Neural progenitor cell (in vitro differentiated cells): ENCODE measurements around the gene UBE2R2. TPM values are rescaled to one million over a fixed set of nuclear protein-coding genes. Genes with fewer than 3 reads are reported as not detected.
A peak's percentile ranks its signal among the peaks of the same experiment; 100 is the strongest.
"Not testable (repeated sequence)": the region's sequence is repeated elsewhere in the genome, so short reads cannot be mapped to it uniquely, and the experiment has no call there.

Experiments
- DNase-seq: peaks from one replicate; pipeline ENCODE4 v3.0.0-alpha.2; 2016; ENCODE audit warnings: low spot score
- H2AFZ ChIP-seq: fragments of 200-600 bp; sonication (generic); replicated peaks from 2 replicates; pipeline ENCODE4 v1.6.1; 2016; ENCODE audit warnings: antibody characterized with exemption
- H3F3A ChIP-seq: fragments of 200-600 bp; sonication (generic); 2 replicates; pipeline ENCODE4 v1.6.1; 2016; ENCODE audit warnings: antibody characterized with exemption, low read depth
- H3K27ac ChIP-seq: fragments of 200-600 bp; sonication (generic); 2 replicates; pipeline ENCODE4 v1.5.1; 2016; ENCODE audit warnings: mild to moderate bottlenecking
- H3K27me3 ChIP-seq: fragments of 200-600 bp; sonication (generic); 2 replicates; pipeline ENCODE4 v1.6.1; 2016; ENCODE audit warnings: mild to moderate bottlenecking, moderate library complexity
- H3K36me3 ChIP-seq: fragments of 200-600 bp; sonication (generic); 2 replicates; pipeline ENCODE4 v1.5.1; 2016
- H3K4me1 ChIP-seq: fragments of 200-600 bp; sonication (generic); 2 replicates; pipeline ENCODE4 v1.6.1; 2016; ENCODE audit warnings: mixed run types
- H3K4me2 ChIP-seq: fragments of 200-600 bp; sonication (generic); 2 replicates; pipeline ENCODE4 v1.6.1; 2016
- H3K4me3 ChIP-seq: fragments of 200-600 bp; sonication (generic); 2 replicates; pipeline ENCODE4 v1.5.1; 2016
- H3K79me2 ChIP-seq: fragments of 200-600 bp; sonication (generic); 2 replicates; pipeline ENCODE4 v1.6.1; 2016; ENCODE audit warnings: low read depth
- H3K9ac ChIP-seq: fragments of 200-600 bp; sonication (generic); 2 replicates; pipeline ENCODE4 v1.6.1; 2016
- H3K9me3 ChIP-seq: fragments of 200-600 bp; sonication (generic); 2 replicates; pipeline ENCODE4 v1.5.1; 2016; ENCODE audit warnings: low read depth
- H4K20me1 ChIP-seq: fragments of 200-600 bp; sonication (generic); 2 replicates; pipeline ENCODE4 v1.6.1; 2016; ENCODE audit warnings: low read depth
- H3K27ac Mint-ChIP-seq: 3 replicates; pipeline ENCODE4 v1.8.0; 2021; ENCODE audit warnings: mixed read lengths
- H3K27me3 Mint-ChIP-seq: 2 replicates; pipeline ENCODE4 v1.8.0; 2022; ENCODE audit warnings: low read depth, mild to moderate bottlenecking, inconsistent platforms, moderate library complexity, mixed read lengths; ENCODE audit not compliant: insufficient read depth
- H3K36me3 Mint-ChIP-seq: 3 replicates; pipeline ENCODE4 v1.8.0; 2021; ENCODE audit warnings: mixed read lengths
- H3K4me1 Mint-ChIP-seq: 3 replicates; pipeline ENCODE4 v1.8.0; 2021; ENCODE audit warnings: mixed read lengths
- H3K4me3 Mint-ChIP-seq: 3 replicates; pipeline ENCODE4 v1.8.0; 2021; ENCODE audit warnings: mild to moderate bottlenecking, moderate library complexity, mixed read lengths
- H3K9me3 Mint-ChIP-seq: 3 replicates; pipeline ENCODE4 v1.8.0; 2020; ENCODE audit warnings: mixed read lengths
- CTCF ChIP-seq: fragments of 200-600 bp; sonication (generic); IDR thresholded peaks from 2 replicates; pipeline ENCODE4 v1.5.1; 2017; ENCODE audit warnings: antibody characterized with exemption, mild to moderate bottlenecking
- EZH2 ChIP-seq: fragments of 200-600 bp; sonication (generic); IDR thresholded peaks from 2 replicates; pipeline ENCODE4 v1.6.1; 2017; ENCODE audit warnings: antibody characterized with exemption, mild to moderate bottlenecking, moderate library complexity
- EZH2phosphoT487 ChIP-seq: fragments of 200-600 bp; sonication (generic); IDR thresholded peaks from 2 replicates; pipeline ENCODE4 v1.6.1; 2017; ENCODE audit warnings: antibody characterized with exemption
- total RNA-seq: library from RNA; depleted of rRNA; stranded (reverse); fragments of >200 nt; gene quantifications from 2 replicates; pipeline ENCODE4 v1.2.3, GENCODE V29; 2015; ENCODE audit warnings: low replicate concordance

Gene UBE2R2
- total RNA-seq, 1 donor from 2014 or later = 68.3 TPM

- Mint-ChIP-seq H3K9me3 (peaks cover 2% of the 10 kb centered on the region), H3K27me3 (peaks cover 2% of the 10 kb centered on the region), H3K36me3 (peaks cover 11% of the 10 kb centered on the region), H3K27ac (no peak overlapping the region), H3K4me3 (no peak overlapping the region), H3K4me1 (peaks cover 4% of the 10 kb centered on the region)
- Histone ChIP-seq H3K27ac (no peak overlapping the region), H3K9ac (no peak overlapping the region), H3K79me2 (peaks cover 100% of the 10 kb centered on the region), H4K20me1 (peaks cover 81% of the 10 kb centered on the region), H3K4me3 (no peak overlapping the region), H3K9me3 (no peaks in the 10 kb centered on the region), H3K4me1 (no peaks in the 10 kb centered on the region), H2AFZ (no peak overlapping the region), H3K27me3 (no peaks in the 10 kb centered on the region), H3K4me2 (no peak overlapping the region), H3F3A (no peaks in the 10 kb centered on the region), H3K36me3 (no peaks in the 10 kb centered on the region)
- DNase-seq = no peak
- TF ChIP-seq EZH2phosphoT487 (no peak), CTCF (no peak), EZH2 (no peak)
Observed at GRCh38 chr9:33843312-33843961, 26.5 kb downstream of the UBE2R2 start.

GRCh38 chr9:33846231-33846630, 29.3 kb downstream of the UBE2R2 start:
- TF ChIP-seq EZH2phosphoT487 (no peak), CTCF (no peak), EZH2 (no peak)

GRCh38 chr9:33847894-33848205, 30.9 kb downstream of the UBE2R2 start:
- H3K9me3 ChIP-seq, H3K4me1 Mint-ChIP-seq, H3K27me3 ChIP-seq, H3K4me1 ChIP-seq, H3K27me3 Mint-ChIP-seq, H3K9ac ChIP-seq, H3K9me3 Mint-ChIP-seq, H3K36me3 Mint-ChIP-seq, H3K4me3 ChIP-seq, H2AFZ ChIP-seq, H3K4me2 ChIP-seq, H3K36me3 ChIP-seq, H3K4me3 Mint-ChIP-seq, DNase-seq, H3K27ac ChIP-seq, H3K27ac Mint-ChIP-seq: not testable (repeated sequence)
- H3F3A ChIP-seq = peaks cover 12% of the 10 kb centered on the region
- peaks cover 100% of the 10 kb centered on the region for H3K79me2 ChIP-seq
- H4K20me1 ChIP-seq = peaks cover 81% of the 10 kb centered on the region

More at GRCh38 chr9:33846231-33846630, 29.3 kb downstream of the UBE2R2 start:
- Mint-ChIP-seq H3K36me3 (peaks cover 9% of the 10 kb centered on the region), H3K4me3 (no peak overlapping the region), H3K27me3 (peaks cover 2% of the 10 kb centered on the region), H3K9me3 (peaks cover 2% of the 10 kb centered on the region), H3K4me1 (peaks cover 6% of the 10 kb centered on the region), H3K27ac (no peak overlapping the region)
- Histone ChIP-seq H3K9me3 (no peaks in the 10 kb centered on the region), H3K27me3 (no peaks in the 10 kb centered on the region), H2AFZ (no peak overlapping the region), H3K36me3 (no peaks in the 10 kb centered on the region), H3K4me2 (no peak overlapping the region), H3K9ac (no peak overlapping the region), H3K4me1 (no peaks in the 10 kb centered on the region), H3K27ac (no peak overlapping the region), H3K79me2 (peaks cover 100% of the 10 kb centered on the region), H3K4me3 (no peak overlapping the region), H3F3A (peaks cover 12% of the 10 kb centered on the region), H4K20me1 (peaks cover 81% of the 10 kb centered on the region)
- no peak for DNase-seq

GRCh38 chr9:33850267-33850629, 33.3 kb downstream of the UBE2R2 start:
- DNase-seq = no peak
- H3K9me3 Mint-ChIP-seq = no peaks in the 10 kb centered on the region
- Histone ChIP-seq H3K9ac (no peak overlapping the region), H3F3A (peaks cover 12% of the 10 kb centered on the region), H2AFZ (no peak overlapping the region), H4K20me1 (peaks cover 96% of the 10 kb centered on the region), H3K9me3 (no peaks in the 10 kb centered on the region), H3K4me2 (no peak overlapping the region), H3K36me3 (no peaks in the 10 kb centered on the region), H3K4me3 (no peak overlapping the region), H3K27ac (peak overlapping the region; percentile 56), H3K4me1 (no peaks in the 10 kb centered on the region), H3K79me2 (peaks cover 100% of the 10 kb centered on the region), H3K27me3 (no peaks in the 10 kb centered on the region)
- peaks cover 7% of the 10 kb centered on the region for H3K4me1 Mint-ChIP-seq
- no peak overlapping the region for H3K4me3 Mint-ChIP-seq
- peaks cover 9% of the 10 kb centered on the region for H3K36me3 Mint-ChIP-seq
- TF ChIP-seq EZH2phosphoT487 = no peak
- no peak for TF ChIP-seq CTCF
- no peak for TF ChIP-seq EZH2
- peaks cover 1% of the 10 kb centered on the region for H3K27me3 Mint-ChIP-seq
- no peak overlapping the region for H3K27ac Mint-ChIP-seq
